ENCODE results near the gene NACA2.

Gene NACA2

DNA sequence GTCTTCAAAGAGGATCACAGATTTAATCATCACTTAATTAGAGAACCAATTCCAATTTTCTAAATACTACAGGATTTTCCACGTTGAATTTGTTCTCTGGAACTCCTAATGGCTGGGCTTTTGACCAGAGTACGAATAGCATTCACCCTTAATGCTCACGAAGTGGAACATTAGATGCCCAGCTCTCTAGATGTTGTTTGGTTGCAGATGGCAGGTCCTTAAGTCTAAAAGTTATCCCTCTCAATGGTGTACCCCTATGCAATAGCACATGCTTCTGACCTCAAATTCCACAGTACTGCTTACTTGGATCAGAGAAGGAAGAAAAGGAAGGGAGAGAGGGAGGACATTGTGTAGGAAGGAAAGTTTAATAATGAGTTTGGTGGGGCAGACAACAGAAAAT, 8.6 kb upstream of the NACA2 start:
- H3K4me1 ChIP-seq (ENCODE audit: control insufficient read depth, low read depth, low read length): no peaks in the 10 kb centered on the region
- no peak overlapping the region for H2AK5ac ChIP-seq (ENCODE audit: low read length)
- H4K5ac ChIP-seq (ENCODE audit: low read length): no peak overlapping the region
- no peaks in the 10 kb centered on the region for H3K79me2 ChIP-seq (ENCODE audit: control insufficient read depth, insufficient read depth, low read length)
- no peak overlapping the region for H4K8ac ChIP-seq (ENCODE audit: low read depth, low read length)
- no peak overlapping the region for H2BK5ac ChIP-seq (ENCODE audit: low read length)
- no peak overlapping the region for H3K4ac ChIP-seq (ENCODE audit: low read depth, low read length)
- no peaks in the 10 kb centered on the region for H3K27me3 ChIP-seq (ENCODE audit: insufficient read depth, low read length, poor library complexity)
- H3K56ac ChIP-seq (ENCODE audit: low read length): no peak overlapping the region
- no peaks in the 10 kb centered on the region for H3K36me3 ChIP-seq (ENCODE audit: control insufficient read depth, insufficient read depth, low read length)
- no CpG with 5 or more reads among the region's 3 CpGs for WGBS (ENCODE audit: extremely low coverage, insufficient coverage, low lambda C conversion rate)
- DNase-seq: no peak
- H3K4me2 ChIP-seq (ENCODE audit: low read length): no peak overlapping the region
- no peak overlapping the region for H3K9ac ChIP-seq (ENCODE audit: low read length)
- H2BK120ac ChIP-seq (ENCODE audit: low read depth, low read length): no peak overlapping the region
- no peaks in the 10 kb centered on the region for H3K79me1 ChIP-seq (ENCODE audit: low read length)
- H3K27ac ChIP-seq (ENCODE audit: low read depth, low read length): no peak overlapping the region
- H3K4me3 ChIP-seq (ENCODE audit: low read length): no peak overlapping the region
- no peak overlapping the region for H2BK15ac ChIP-seq (replicated peaks; ENCODE audit: low read depth)
- H3K18ac ChIP-seq (ENCODE audit: low read length): no peak overlapping the region
- no peak overlapping the region for H3K23ac ChIP-seq (ENCODE audit: low read length)

DNA sequence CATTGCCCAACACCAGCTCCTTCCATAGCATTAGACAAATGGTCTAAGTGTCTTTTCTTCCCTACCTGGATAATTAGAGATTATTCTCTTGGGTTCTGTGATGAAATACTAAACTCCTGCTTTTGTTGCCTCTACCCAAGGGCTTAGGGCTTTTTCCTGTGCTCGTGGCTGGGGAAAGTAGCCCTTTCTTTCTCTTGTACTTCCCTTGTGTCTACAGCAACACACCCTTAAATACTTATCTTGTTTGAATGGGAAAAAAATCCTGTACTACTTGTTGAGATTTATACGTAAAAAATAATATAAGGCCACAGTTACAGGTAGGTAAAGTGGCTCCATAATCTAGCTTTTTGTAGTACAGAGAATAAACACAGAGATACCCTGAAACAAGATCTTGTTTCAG, 7.0 kb upstream of the NACA2 start:
- Histone ChIP-seq H4K8ac (ENCODE audit: low read depth, low read length) (no peak overlapping the region), H3K27me3 (ENCODE audit: insufficient read depth, low read length, poor library complexity) (no peaks in the 10 kb centered on the region), H3K4me2 (ENCODE audit: low read length) (no peak overlapping the region), H2BK15ac (replicated peaks; ENCODE audit: low read depth) (no peak overlapping the region), H3K27ac (ENCODE audit: low read depth, low read length) (no peak overlapping the region), H2BK5ac (ENCODE audit: low read length) (no peak overlapping the region), H3K4ac (ENCODE audit: low read depth, low read length) (no peak overlapping the region), H3K9ac (ENCODE audit: low read length) (no peak overlapping the region), H3K56ac (ENCODE audit: low read length) (no peak overlapping the region), H2BK120ac (ENCODE audit: low read depth, low read length) (no peak overlapping the region), H3K18ac (ENCODE audit: low read length) (no peak overlapping the region), H3K79me2 (ENCODE audit: control insufficient read depth, insufficient read depth, low read length) (no peaks in the 10 kb centered on the region), H3K4me3 (ENCODE audit: low read length) (no peak overlapping the region), H3K4me1 (ENCODE audit: control insufficient read depth, low read depth, low read length) (no peaks in the 10 kb centered on the region), H4K5ac (ENCODE audit: low read length) (no peak overlapping the region), H3K36me3 (ENCODE audit: control insufficient read depth, insufficient read depth, low read length) (no peaks in the 10 kb centered on the region), H2AK5ac (ENCODE audit: low read length) (no peak overlapping the region), H3K79me1 (ENCODE audit: low read length) (no peaks in the 10 kb centered on the region), H3K23ac (ENCODE audit: low read length) (no peak overlapping the region)
- no peak for DNase-seq
- WGBS (ENCODE audit: extremely low coverage, insufficient coverage, low lambda C conversion rate): no CpG with 5 or more reads among the region's 2 CpGs

DNA sequence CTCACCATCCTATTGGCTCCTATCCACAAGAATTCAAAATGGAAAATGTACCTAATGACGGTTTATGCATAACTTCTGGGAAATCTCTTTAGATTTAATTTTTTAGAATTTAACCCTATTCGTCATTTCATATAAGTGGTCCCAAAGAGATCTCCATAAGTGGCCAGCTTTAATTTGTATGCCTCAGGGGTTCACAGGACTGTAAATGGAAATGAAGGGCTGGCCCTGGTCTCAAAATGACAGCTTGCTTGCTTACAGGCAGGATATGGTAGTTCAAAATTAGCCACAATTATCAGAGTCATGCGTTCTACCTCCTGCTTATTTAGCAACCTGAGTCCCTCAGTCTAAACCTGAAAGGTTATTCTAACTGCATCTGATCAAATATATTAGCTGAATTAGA, 6.6 kb upstream of the NACA2 start:
- no CpG with 5 or more reads among the region's 3 CpGs for WGBS (ENCODE audit: extremely low coverage, insufficient coverage, low lambda C conversion rate)
- H3K4me3 ChIP-seq (ENCODE audit: low read length): no peak overlapping the region
- no peak overlapping the region for H3K9ac ChIP-seq (ENCODE audit: low read length)
- no peaks in the 10 kb centered on the region for H3K36me3 ChIP-seq (ENCODE audit: control insufficient read depth, insufficient read depth, low read length)
- H2BK120ac ChIP-seq (ENCODE audit: low read depth, low read length): no peak overlapping the region
- no peaks in the 10 kb centered on the region for H3K79me1 ChIP-seq (ENCODE audit: low read length)
- H3K56ac ChIP-seq (ENCODE audit: low read length): no peak overlapping the region
- no peak for DNase-seq
- H3K4me1 ChIP-seq (ENCODE audit: control insufficient read depth, low read depth, low read length): no peaks in the 10 kb centered on the region
- no peak overlapping the region for H3K4ac ChIP-seq (ENCODE audit: low read depth, low read length)
- H2BK15ac ChIP-seq (replicated peaks; ENCODE audit: low read depth): no peak overlapping the region
- no peaks in the 10 kb centered on the region for H3K79me2 ChIP-seq (ENCODE audit: control insufficient read depth, insufficient read depth, low read length)
- no peak overlapping the region for H2BK5ac ChIP-seq (ENCODE audit: low read length)
- H4K5ac ChIP-seq (ENCODE audit: low read length): no peak overlapping the region
- no peak overlapping the region for H2AK5ac ChIP-seq (ENCODE audit: low read length)
- no peak overlapping the region for H4K8ac ChIP-seq (ENCODE audit: low read depth, low read length)
- no peak overlapping the region for H3K4me2 ChIP-seq (ENCODE audit: low read length)
- H3K18ac ChIP-seq (ENCODE audit: low read length): no peak overlapping the region
- no peaks in the 10 kb centered on the region for H3K27me3 ChIP-seq (ENCODE audit: insufficient read depth, low read length, poor library complexity)
- H3K23ac ChIP-seq (ENCODE audit: low read length): no peak overlapping the region
- no peak overlapping the region for H3K27ac ChIP-seq (ENCODE audit: low read depth, low read length)

- Histone ChIP-seq H2AK5ac (ENCODE audit: low read length) (no peak overlapping the region), H3K36me3 (ENCODE audit: control insufficient read depth, insufficient read depth, low read length) (no peaks in the 10 kb centered on the region), H3K79me2 (ENCODE audit: control insufficient read depth, insufficient read depth, low read length) (no peaks in the 10 kb centered on the region), H2BK120ac (ENCODE audit: low read depth, low read length) (no peak overlapping the region), H4K8ac (ENCODE audit: low read depth, low read length) (no peak overlapping the region), H3K56ac (ENCODE audit: low read length) (no peak overlapping the region), H3K23ac (ENCODE audit: low read length) (no peak overlapping the region), H3K18ac (ENCODE audit: low read length) (no peak overlapping the region), H3K9ac (ENCODE audit: low read length) (no peak overlapping the region), H4K5ac (ENCODE audit: low read length) (no peak overlapping the region), H3K27ac (ENCODE audit: low read depth, low read length) (no peak overlapping the region), H2BK15ac (replicated peaks; ENCODE audit: low read depth) (no peak overlapping the region), H3K4me1 (ENCODE audit: control insufficient read depth, low read depth, low read length) (no peaks in the 10 kb centered on the region), H3K4ac (ENCODE audit: low read depth, low read length) (no peak overlapping the region), H3K4me2 (ENCODE audit: low read length) (no peak overlapping the region), H3K27me3 (ENCODE audit: insufficient read depth, low read length, poor library complexity) (no peaks in the 10 kb centered on the region), H3K4me3 (ENCODE audit: low read length) (no peak overlapping the region), H3K79me1 (ENCODE audit: low read length) (no peaks in the 10 kb centered on the region), H2BK5ac (ENCODE audit: low read length) (no peak overlapping the region)
- no CpG with 5 or more reads among the region's 7 CpGs for WGBS (ENCODE audit: extremely low coverage, insufficient coverage, low lambda C conversion rate)
- no peak for DNase-seq
Observed at GRCh38 chr17:61595418-61596186, 4.6 kb upstream of the NACA2 start.

- no CpG with 5 or more reads among the region's 5 CpGs for WGBS (ENCODE audit: extremely low coverage, insufficient coverage, low lambda C conversion rate)
- no peaks in the 10 kb centered on the region for H3K79me2 ChIP-seq (ENCODE audit: control insufficient read depth, insufficient read depth, low read length)
- H3K27ac ChIP-seq (ENCODE audit: low read depth, low read length): no peak overlapping the region
- no peak overlapping the region for H3K4ac ChIP-seq (ENCODE audit: low read depth, low read length)
- H3K4me2 ChIP-seq (ENCODE audit: low read length): no peak overlapping the region
- no peaks in the 10 kb centered on the region for H3K36me3 ChIP-seq (ENCODE audit: control insufficient read depth, insufficient read depth, low read length)
- DNase-seq: no peak
- H3K79me1 ChIP-seq (ENCODE audit: low read length): no peaks in the 10 kb centered on the region
- no peaks in the 10 kb centered on the region for H3K27me3 ChIP-seq (ENCODE audit: insufficient read depth, low read length, poor library complexity)
- no peak overlapping the region for H3K56ac ChIP-seq (ENCODE audit: low read length)
- no peak overlapping the region for H2BK120ac ChIP-seq (ENCODE audit: low read depth, low read length)
- no peak overlapping the region for H3K18ac ChIP-seq (ENCODE audit: low read length)
- no peak overlapping the region for H3K4me3 ChIP-seq (ENCODE audit: low read length)
- H2BK15ac ChIP-seq (replicated peaks; ENCODE audit: low read depth): no peak overlapping the region
- H3K23ac ChIP-seq (ENCODE audit: low read length): no peak overlapping the region
- no peak overlapping the region for H3K9ac ChIP-seq (ENCODE audit: low read length)
- H4K8ac ChIP-seq (ENCODE audit: low read depth, low read length): no peak overlapping the region
- H3K4me1 ChIP-seq (ENCODE audit: control insufficient read depth, low read depth, low read length): no peaks in the 10 kb centered on the region
- no peak overlapping the region for H2BK5ac ChIP-seq (ENCODE audit: low read length)
- H4K5ac ChIP-seq (ENCODE audit: low read length): no peak overlapping the region
- H2AK5ac ChIP-seq (ENCODE audit: low read length): no peak overlapping the region
Observed at GRCh38 chr17:61594294-61594825, 3.3 kb upstream of the NACA2 start.

GRCh38 chr17:61593426-61593825, 2.4 kb upstream of the NACA2 start:
- Histone ChIP-seq H4K5ac (ENCODE audit: low read length) (no peak overlapping the region), H3K18ac (ENCODE audit: low read length) (no peak overlapping the region), H3K56ac (ENCODE audit: low read length) (no peak overlapping the region), H3K4ac (ENCODE audit: low read depth, low read length) (no peak overlapping the region), H3K4me1 (ENCODE audit: control insufficient read depth, low read depth, low read length) (no peaks in the 10 kb centered on the region), H3K4me3 (ENCODE audit: low read length) (no peak overlapping the region), H2BK120ac (ENCODE audit: low read depth, low read length) (no peak overlapping the region), H3K27ac (ENCODE audit: low read depth, low read length) (no peak overlapping the region), H2BK5ac (ENCODE audit: low read length) (no peak overlapping the region), H2BK15ac (replicated peaks; ENCODE audit: low read depth) (no peak overlapping the region), H3K36me3 (ENCODE audit: control insufficient read depth, insufficient read depth, low read length) (no peaks in the 10 kb centered on the region), H3K27me3 (ENCODE audit: insufficient read depth, low read length, poor library complexity) (no peaks in the 10 kb centered on the region), H2AK5ac (ENCODE audit: low read length) (no peak overlapping the region), H3K4me2 (ENCODE audit: low read length) (no peak overlapping the region), H3K79me1 (ENCODE audit: low read length) (no peaks in the 10 kb centered on the region), H3K79me2 (ENCODE audit: control insufficient read depth, insufficient read depth, low read length) (no peaks in the 10 kb centered on the region), H4K8ac (ENCODE audit: low read depth, low read length) (no peak overlapping the region), H3K9ac (ENCODE audit: low read length) (no peak overlapping the region), H3K23ac (ENCODE audit: low read length) (no peak overlapping the region)
- no peak for DNase-seq
- WGBS (ENCODE audit: extremely low coverage, insufficient coverage, low lambda C conversion rate): no CpG with 5 or more reads among the region's 7 CpGs
